ENCODE measurements around the gene SLC13A1.
"Not testable (repeated sequence)": the region's sequence is repeated elsewhere in the genome, so short reads cannot be mapped to it uniquely, and the experiment has no call there.

SLC13A1 gene

DNA sequence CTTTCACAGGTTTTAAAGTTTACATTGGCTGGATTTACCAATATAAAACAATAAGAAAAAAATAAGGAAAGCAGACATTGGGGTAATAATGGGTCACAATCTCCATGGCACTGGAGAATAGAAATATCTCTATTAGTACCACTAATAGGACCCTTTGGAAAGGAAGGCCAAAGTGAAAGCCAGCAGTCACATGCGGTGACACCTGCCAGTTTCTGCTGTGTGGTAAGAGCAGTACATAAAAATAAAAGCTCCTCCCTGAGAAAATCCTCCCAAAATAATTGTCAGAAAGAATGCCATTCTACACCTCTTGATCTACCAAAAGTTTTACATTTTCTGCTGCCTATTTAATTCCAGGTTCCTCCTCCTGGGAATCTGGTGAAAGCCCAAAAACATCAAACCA is 30.4 kb upstream of the SLC13A1 start:
- TF ChIP-seq, protein P1, sequence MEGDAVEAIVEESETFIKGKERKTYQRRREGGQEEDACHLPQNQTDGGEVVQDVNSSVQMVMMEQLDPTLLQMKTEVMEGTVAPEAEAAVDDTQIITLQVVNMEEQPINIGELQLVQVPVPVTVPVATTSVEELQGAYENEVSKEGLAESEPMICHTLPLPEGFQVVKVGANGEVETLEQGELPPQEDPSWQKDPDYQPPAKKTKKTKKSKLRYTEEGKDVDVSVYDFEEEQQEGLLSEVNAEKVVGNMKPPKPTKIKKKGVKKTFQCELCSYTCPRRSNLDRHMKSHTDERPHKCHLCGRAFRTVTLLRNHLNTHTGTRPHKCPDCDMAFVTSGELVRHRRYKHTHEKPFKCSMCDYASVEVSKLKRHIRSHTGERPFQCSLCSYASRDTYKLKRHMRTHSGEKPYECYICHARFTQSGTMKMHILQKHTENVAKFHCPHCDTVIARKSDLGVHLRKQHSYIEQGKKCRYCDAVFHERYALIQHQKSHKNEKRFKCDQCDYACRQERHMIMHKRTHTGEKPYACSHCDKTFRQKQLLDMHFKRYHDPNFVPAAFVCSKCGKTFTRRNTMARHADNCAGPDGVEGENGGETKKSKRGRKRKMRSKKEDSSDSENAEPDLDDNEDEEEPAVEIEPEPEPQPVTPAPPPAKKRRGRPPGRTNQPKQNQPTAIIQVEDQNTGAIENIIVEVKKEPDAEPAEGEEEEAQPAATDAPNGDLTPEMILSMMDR (IDR thresholded peaks at IDR 0.05; ENCODE audit: low read depth, low read length): no peak
- in situ Hi-C loops (cut with HindIII; ENCODE audit: low sequenced_read_pairs): no loop called here
- DNase-seq (ENCODE audit: low read depth, low spot score): no peak
- no peak overlapping the region for H3K4me3 ChIP-seq (ENCODE audit: low read depth, low read length)

DNA sequence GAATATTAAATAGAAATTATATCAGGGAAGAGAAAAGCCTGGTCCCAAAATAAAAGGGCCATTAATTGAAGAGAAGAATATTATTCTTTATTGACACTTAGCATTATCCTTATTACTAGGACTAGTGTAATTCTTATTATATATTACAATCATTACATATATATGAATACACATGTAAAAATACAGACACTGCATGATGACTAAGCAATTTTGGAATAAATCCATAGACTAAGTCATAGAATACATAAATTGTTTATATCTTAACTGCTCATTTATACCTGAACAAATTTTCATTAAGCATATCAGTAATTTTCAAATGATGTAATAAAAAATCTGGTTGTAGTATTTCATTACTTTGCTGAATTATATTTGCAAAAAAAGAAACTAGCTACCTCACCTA is 29.7 kb upstream of the SLC13A1 start:
- in situ Hi-C loops (cut with HindIII; ENCODE audit: low sequenced_read_pairs): no loop called here
- no peak overlapping the region for H3K4me3 ChIP-seq (ENCODE audit: low read depth, low read length)
- TF ChIP-seq, protein P1 (IDR thresholded peaks at IDR 0.05; ENCODE audit: low read depth, low read length): no peak
- no peak for DNase-seq (ENCODE audit: low read depth, low spot score)

DNA sequence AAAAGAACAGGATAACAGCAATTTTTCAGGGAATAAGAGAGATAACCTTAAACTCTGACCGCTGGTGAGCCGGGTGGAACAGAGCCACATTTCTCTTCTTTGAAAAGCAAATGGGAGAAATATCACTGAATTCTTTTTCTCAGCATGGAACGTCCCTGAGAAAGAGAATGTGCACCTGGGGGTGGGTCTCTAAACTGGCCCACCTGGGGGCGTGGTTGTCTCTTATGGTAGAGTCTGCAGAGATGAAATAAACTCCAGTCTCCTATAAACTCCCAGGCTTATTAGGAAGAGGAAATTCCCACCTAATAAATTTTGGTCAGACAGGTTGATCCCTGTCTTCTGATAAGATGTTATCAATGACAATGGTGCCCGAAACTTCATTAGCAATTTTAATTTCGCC is 27.9 kb upstream of the SLC13A1 start:
- DNase-seq (ENCODE audit: low read depth, low spot score); in situ Hi-C loops (cut with HindIII; ENCODE audit: low sequenced_read_pairs): not testable (repeated sequence)

DNA sequence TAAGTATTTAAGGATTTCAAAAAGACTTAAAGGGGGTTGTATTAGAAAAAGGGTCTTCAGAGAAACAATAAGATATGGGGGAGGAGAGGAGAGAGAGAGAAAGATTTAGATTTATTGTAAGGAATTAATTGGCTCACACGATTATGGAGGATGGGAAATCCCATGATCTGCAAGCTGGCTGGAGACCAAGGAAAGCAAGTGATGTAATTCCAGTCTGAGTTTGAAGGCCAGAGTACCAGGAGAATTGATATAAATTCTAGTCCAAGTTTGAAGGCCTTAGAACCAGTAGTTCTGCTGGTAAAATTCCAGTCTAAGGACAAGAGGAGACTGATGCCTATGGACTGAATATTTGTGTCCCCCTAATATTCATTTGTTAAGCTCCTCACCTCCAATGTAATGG is 20.6 kb upstream of the SLC13A1 start:
- H3K4me3 ChIP-seq (ENCODE audit: low read depth, low read length): no peak overlapping the region
- TF ChIP-seq, protein P1 (IDR thresholded peaks at IDR 0.05; ENCODE audit: low read depth, low read length): no peak
- in situ Hi-C loops (cut with HindIII; ENCODE audit: low sequenced_read_pairs): no loop called here
- peak; percentile 45 for DNase-seq (ENCODE audit: low read depth, low spot score)

More for the DNA sequence above, 27.9 kb upstream of the SLC13A1 start:
- not testable (repeated sequence) for H3K4me3 ChIP-seq (ENCODE audit: low read depth, low read length)

DNA sequence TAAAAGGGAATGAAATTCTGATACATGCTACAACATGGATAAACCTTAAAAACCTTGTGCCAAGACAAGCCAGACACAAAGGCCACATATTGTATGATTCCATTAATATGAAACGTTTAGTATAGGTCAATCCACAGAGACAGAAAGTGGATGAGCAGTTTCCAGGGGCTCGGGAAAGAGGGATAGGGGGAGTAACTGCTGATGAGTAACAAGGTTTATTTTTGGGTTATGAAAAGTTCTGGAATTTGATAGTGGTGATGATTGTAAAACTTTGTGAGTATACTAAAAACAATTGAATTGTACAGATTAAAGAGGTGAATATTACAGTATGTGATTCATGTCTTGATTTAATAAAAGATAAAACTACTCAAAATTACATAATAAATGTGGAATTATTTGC is 19.1 kb upstream of the SLC13A1 start:
- H3K4me3 ChIP-seq (ENCODE audit: low read depth, low read length): no peak overlapping the region
- TF ChIP-seq, protein P1 (IDR thresholded peaks at IDR 0.05; ENCODE audit: low read depth, low read length): no peak
- in situ Hi-C loops (cut with HindIII; ENCODE audit: low sequenced_read_pairs): no loop called here
- no peak for DNase-seq (ENCODE audit: low read depth, low spot score)

DNA sequence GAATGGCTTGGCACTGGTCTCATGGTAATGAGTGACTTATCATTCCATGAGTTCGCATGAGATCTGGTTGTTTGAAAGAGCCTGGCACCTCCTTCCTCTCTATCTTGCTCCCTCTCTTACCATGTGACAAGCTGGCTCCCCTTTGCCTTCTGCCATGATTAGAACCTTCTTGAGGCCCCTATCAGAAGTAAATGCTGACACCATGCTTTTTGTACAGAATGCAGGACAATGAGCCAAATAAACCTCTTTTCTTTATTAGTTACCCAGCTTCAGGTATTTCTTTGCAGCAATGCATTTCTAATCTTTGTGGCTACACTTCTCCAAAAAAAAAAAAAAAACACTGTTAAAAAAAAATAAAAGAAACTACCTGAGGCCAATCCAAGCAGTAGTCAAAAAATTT is 17.1 kb upstream of the SLC13A1 start:
- H3K4me3 ChIP-seq (ENCODE audit: low read depth, low read length): no peak overlapping the region
- no peak for DNase-seq (ENCODE audit: low read depth, low spot score)
- TF ChIP-seq, protein P1 (IDR thresholded peaks at IDR 0.05; ENCODE audit: low read depth, low read length): no peak
- in situ Hi-C loops (cut with HindIII; ENCODE audit: low sequenced_read_pairs): no loop called here

DNA sequence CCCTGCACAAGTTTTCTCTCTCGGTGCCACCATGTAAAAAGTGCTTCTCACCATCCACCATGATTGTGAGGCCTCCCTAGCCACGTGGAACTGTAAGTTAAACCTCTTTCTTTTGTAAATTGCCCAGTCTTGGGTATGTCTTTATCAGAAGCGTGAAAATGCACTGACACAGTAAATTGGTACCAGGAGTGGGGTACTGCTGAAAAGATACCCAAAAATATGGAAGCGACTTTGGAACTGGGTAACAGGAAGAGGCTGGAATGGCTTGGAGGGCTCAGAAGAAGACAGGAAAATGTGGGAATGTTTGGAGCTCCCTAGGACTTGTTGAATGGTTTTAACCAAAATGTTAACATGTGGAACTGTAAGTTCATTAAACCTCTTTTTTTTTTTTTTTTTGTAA is 15.6 kb upstream of the SLC13A1 start:
- H3K4me3 ChIP-seq (ENCODE audit: low read depth, low read length): no peak overlapping the region
- TF ChIP-seq, protein P1 (IDR thresholded peaks at IDR 0.05; ENCODE audit: low read depth, low read length): no peak
- DNase-seq (ENCODE audit: low read depth, low spot score): no peak
- in situ Hi-C loops (cut with HindIII; ENCODE audit: low sequenced_read_pairs): no loop called here
